Activated CD4-positive, alpha-beta T cell treated with anti-CD3 and anti-CD28 coated beads, Interleukin-2, amount 10 ng/mL, durations not matched to agents 7 days and 5 days (primary cell): ENCODE data around the gene TBC1D24. TPM values are rescaled to one million over a fixed set of nuclear protein-coding genes. Genes with fewer than 3 reads are reported as not detected.

ENCODE experiments used
- CTCF ChIA-PET: fragments of 350-600 bp; sonication (Branson Sonifier 250); formaldehyde crosslinking; loops from one replicate; lab custom pipeline; 2021; ENCODE audit warnings: antibody characterized with exemption; lab: Charles Lee
- POLR2A ChIA-PET: fragments of 350-600 bp; sonication (Branson Sonifier 250); formaldehyde crosslinking; loops from one replicate; lab custom pipeline; 2021; ENCODE audit warnings: antibody characterized with exemption; lab: Charles Lee
- DNase-seq: peaks from one replicate; pipeline ENCODE4 v3.0.0-alpha.2; 2020
- H3K27ac Mint-ChIP-seq: one replicate; pipeline ENCODE4 v1.8.0; 2021; ENCODE audit warnings: mild to moderate bottlenecking, moderate library complexity, mixed read lengths
- H3K27me3 Mint-ChIP-seq: one replicate; pipeline ENCODE4 v1.8.0; 2021; ENCODE audit warnings: mixed read lengths
- H3K36me3 Mint-ChIP-seq: one replicate; pipeline ENCODE4 v1.8.0; 2021; ENCODE audit warnings: low read depth, mixed read lengths
- H3K4me1 Mint-ChIP-seq: one replicate; pipeline ENCODE4 v1.8.0; 2021; ENCODE audit warnings: mixed read lengths
- H3K4me3 Mint-ChIP-seq: one replicate; pipeline ENCODE4 v1.8.0; 2021; ENCODE audit warnings: mild to moderate bottlenecking, moderate library complexity, mixed read lengths
- H3K9me3 Mint-ChIP-seq: one replicate; pipeline ENCODE4 v1.8.0; 2021; ENCODE audit warnings: mixed read lengths
- total RNA-seq, 2 experiments: library from RNA; stranded (reverse); gene quantifications; one replicate each; pipeline ENCODE4 v1.2.3, GENCODE V29; 2021

Gene TBC1D24
- total RNA-seq, 2 experiments from 2014 or later, result 8.1 TPM

- peak; percentile 83 for DNase-seq
- Mint-ChIP-seq H3K4me3 (no peak overlapping the region), H3K27me3 (no peaks in the 10 kb centered on the region), H3K27ac (peak overlapping the region; percentile 31), H3K36me3 (no peaks in the 10 kb centered on the region), H3K9me3 (no peaks in the 10 kb centered on the region), H3K4me1 (peaks cover 5% of the 10 kb centered on the region)
- ChIA-PET POLR2A (no interaction called here), CTCF (interaction anchor here (0.6 to 2.1 kb wide), 16 partner anchors 9 to 298 kb away, joined by 3 to 9 read pairs (median 3); partner anchors contain the start of genes ABCA3, ATP6V0C and TEDC2)
These were observed 26.2 kb downstream of the TBC1D24 start for GRCh38 chr16:2500918-2501750.

- CTCF ChIA-PET, result interaction anchor here (0.7 to 2.1 kb wide), 10 partner anchors 8 to 299 kb away, joined by 3 to 9 read pairs (median 4); partner anchors contain the start of genes ATP6V0C and TEDC2
These were observed 27.3 kb downstream of the TBC1D24 start for GRCh38 chr16:2501946-2502895.

GRCh38 chr16:2505695-2506094 lies 30.8 kb downstream of the TBC1D24 start:
- no peak overlapping the region for H3K4me3 Mint-ChIP-seq
- H3K4me1 Mint-ChIP-seq, result peaks cover 18% of the 10 kb centered on the region
- DNase-seq, result no peak
- no peaks in the 10 kb centered on the region for H3K9me3 Mint-ChIP-seq
- H3K27ac Mint-ChIP-seq, result no peak overlapping the region
- no peaks in the 10 kb centered on the region for H3K27me3 Mint-ChIP-seq
- H3K36me3 Mint-ChIP-seq, result no peaks in the 10 kb centered on the region
- CTCF ChIA-PET, result interaction anchor here (0.6 kb wide), 1 partner anchor 625 kb away, joined by 3 read pairs; no protein-coding TSS in a partner anchor
- POLR2A ChIA-PET, result no interaction called here

More at GRCh38 chr16:2501946-2502895, 27.3 kb downstream of the TBC1D24 start:
- Mint-ChIP-seq H3K4me1 (peaks cover 7% of the 10 kb centered on the region), H3K27ac (no peak overlapping the region), H3K27me3 (no peaks in the 10 kb centered on the region), H3K9me3 (no peaks in the 10 kb centered on the region), H3K4me3 (no peak overlapping the region), H3K36me3 (no peaks in the 10 kb centered on the region)
- DNase-seq, result no peak
- POLR2A ChIA-PET, result no interaction called here

GRCh38 chr16:2507052-2507659 lies 32.2 kb downstream of the TBC1D24 start:
- Mint-ChIP-seq H3K4me1 (peaks cover 14% of the 10 kb centered on the region), H3K9me3 (no peaks in the 10 kb centered on the region), H3K27ac (peak overlapping the region; percentile 31), H3K4me3 (no peak overlapping the region), H3K27me3 (no peaks in the 10 kb centered on the region), H3K36me3 (no peaks in the 10 kb centered on the region)
- DNase-seq, result no peak
- CTCF ChIA-PET, result interaction anchor here (0.9 kb wide), 1 partner anchor 9 kb away, joined by 3 read pairs; no protein-coding TSS in a partner anchor
- POLR2A ChIA-PET, result no interaction called here

GRCh38 chr16:2507665-2508064 lies 32.7 kb downstream of the TBC1D24 start:
- Mint-ChIP-seq H3K9me3 (no peaks in the 10 kb centered on the region), H3K36me3 (no peaks in the 10 kb centered on the region), H3K27me3 (no peaks in the 10 kb centered on the region), H3K27ac (no peak overlapping the region), H3K4me1 (peaks cover 16% of the 10 kb centered on the region), H3K4me3 (no peak overlapping the region)
- CTCF ChIA-PET, result interaction anchor here (0.5 to 0.9 kb wide), 2 partner anchors 8 to 782 kb away, joined by 3 read pairs; no protein-coding TSS in a partner anchor
- DNase-seq, result no peak
- POLR2A ChIA-PET, result no interaction called here

- Mint-ChIP-seq H3K27ac (no peak overlapping the region), H3K27me3 (no peaks in the 10 kb centered on the region), H3K4me1 (peaks cover 24% of the 10 kb centered on the region), H3K4me3 (no peak overlapping the region), H3K36me3 (no peaks in the 10 kb centered on the region), H3K9me3 (no peaks in the 10 kb centered on the region)
- CTCF ChIA-PET, result no interaction called here
- no peak for DNase-seq
- POLR2A ChIA-PET, result no interaction called here
These were observed 33.9 kb downstream of the TBC1D24 start for GRCh38 chr16:2508722-2509400.

- ChIA-PET POLR2A (no interaction called here), CTCF (interaction anchor here (1.5 to 2.4 kb wide), 2 partner anchors 10 kb away, joined by 6 to 9 read pairs; no protein-coding TSS in a partner anchor)
- H3K36me3 Mint-ChIP-seq, result peaks cover under 1% of the 10 kb centered on the region
These were observed 36.3 kb downstream of the TBC1D24 start for GRCh38 chr16:2511128-2511800.

GRCh38 chr16:2511996-2512734 lies 37.2 kb downstream of the TBC1D24 start:
- Mint-ChIP-seq H3K27me3 (no peaks in the 10 kb centered on the region), H3K27ac (peak overlapping the region; percentile 95), H3K36me3 (peaks cover 7% of the 10 kb centered on the region), H3K4me3 (peak overlapping the region; percentile 86), H3K9me3 (no peaks in the 10 kb centered on the region), H3K4me1 (peaks cover 44% of the 10 kb centered on the region)
- ChIA-PET POLR2A (no interaction called here), CTCF (interaction anchor here (2.4 kb wide), 1 partner anchor 11 kb away, joined by 9 read pairs; no protein-coding TSS in a partner anchor)
- no peak for DNase-seq

More at GRCh38 chr16:2511128-2511800, 36.3 kb downstream of the TBC1D24 start:
- H3K9me3 Mint-ChIP-seq, result no peaks in the 10 kb centered on the region
- peaks cover 38% of the 10 kb centered on the region for H3K4me1 Mint-ChIP-seq
- H3K27ac Mint-ChIP-seq, result peak overlapping the region; percentile 69
- H3K27me3 Mint-ChIP-seq, result no peaks in the 10 kb centered on the region
- no peak overlapping the region for H3K4me3 Mint-ChIP-seq
- no peak for DNase-seq

- CTCF ChIA-PET, result interaction anchor here (2.4 kb wide), 1 partner anchor 12 kb away, joined by 9 read pairs; no protein-coding TSS in a partner anchor
- H3K4me3 Mint-ChIP-seq, result peak overlapping the region; percentile 86
- peak; percentile 26 for DNase-seq
- H3K27me3 Mint-ChIP-seq, result no peaks in the 10 kb centered on the region
- peaks cover 48% of the 10 kb centered on the region for H3K4me1 Mint-ChIP-seq
- no peaks in the 10 kb centered on the region for H3K9me3 Mint-ChIP-seq
- H3K27ac Mint-ChIP-seq, result peak overlapping the region; percentile 95
- H3K36me3 Mint-ChIP-seq, result peaks cover 7% of the 10 kb centered on the region
- POLR2A ChIA-PET, result no interaction called here
These were observed 37.9 kb downstream of the TBC1D24 start for GRCh38 chr16:2512735-2513404.
